ENCODE data around the gene RSAD2.
"Not testable (repeated sequence)": the region's sequence is repeated elsewhere in the genome, so short reads cannot be mapped to it uniquely, and the experiment has no call there.

Gene RSAD2

GRCh38 chr2:6924101-6924923, 46.7 kb downstream of the RSAD2 start:
- in situ Hi-C loops (cut with MboI; ENCODE audit: low sequenced_read_pairs): no loop called here

GRCh38 chr2:6924924-6925409, 47.4 kb downstream of the RSAD2 start:
- in situ Hi-C loops (cut with MboI; ENCODE audit: low sequenced_read_pairs): no loop called here

DNA sequence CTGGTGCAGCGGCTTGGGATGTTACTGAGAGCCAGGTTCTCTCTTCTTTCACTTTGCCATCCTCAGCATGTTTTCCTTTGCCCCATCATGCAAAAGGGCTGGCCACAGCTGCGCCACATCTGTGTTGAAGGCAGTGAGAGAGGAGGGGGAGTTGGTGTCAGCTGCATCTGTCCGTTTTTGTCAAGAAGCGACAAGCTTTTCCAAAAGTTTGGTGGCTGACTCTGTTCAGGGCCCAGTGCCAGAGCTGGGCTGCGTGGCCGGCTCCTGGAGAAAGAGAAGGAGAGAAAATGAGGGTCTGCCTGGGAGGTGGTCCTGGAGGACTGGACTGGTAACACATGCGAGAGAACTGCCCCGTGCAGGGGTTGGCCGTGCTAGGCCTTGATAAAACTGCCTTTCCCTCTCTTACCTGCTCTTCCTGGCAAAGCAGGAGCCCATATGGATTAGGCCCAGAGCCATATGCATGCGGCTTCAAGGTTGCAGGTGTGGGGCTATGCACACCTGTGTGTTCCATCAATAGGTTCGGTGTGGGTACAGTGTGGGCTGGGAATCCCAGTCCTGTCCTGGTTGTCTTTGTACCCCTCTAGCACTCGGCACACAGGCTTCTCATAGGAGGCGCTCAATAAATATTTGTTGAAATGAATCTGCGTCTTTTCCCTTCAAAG, 48.6 kb downstream of the RSAD2 start:
- in situ Hi-C loops (cut with MboI; ENCODE audit: low sequenced_read_pairs): no loop called here

DNA sequence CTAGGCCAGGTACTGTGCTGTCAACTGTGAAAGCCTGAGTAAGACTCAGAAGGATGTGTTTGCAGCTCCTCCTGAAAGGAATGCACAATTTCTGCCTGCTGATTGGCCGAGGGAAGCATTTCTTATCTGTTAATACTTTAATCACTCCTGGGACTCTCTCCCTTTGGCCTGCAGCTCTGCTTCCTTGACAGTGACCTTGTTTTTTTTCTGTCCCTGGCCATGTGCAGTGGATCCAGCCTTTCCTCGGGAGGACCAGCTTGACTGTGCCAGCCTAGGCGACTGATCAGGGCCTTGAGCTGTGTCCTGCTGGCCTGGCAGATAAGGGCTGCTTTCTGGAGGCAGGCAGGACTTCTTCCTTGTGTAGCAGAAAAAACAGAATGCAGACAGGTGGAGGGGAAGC, 49.6 kb downstream of the RSAD2 start:
- in situ Hi-C loops (cut with MboI; ENCODE audit: low sequenced_read_pairs): no loop called here

DNA sequence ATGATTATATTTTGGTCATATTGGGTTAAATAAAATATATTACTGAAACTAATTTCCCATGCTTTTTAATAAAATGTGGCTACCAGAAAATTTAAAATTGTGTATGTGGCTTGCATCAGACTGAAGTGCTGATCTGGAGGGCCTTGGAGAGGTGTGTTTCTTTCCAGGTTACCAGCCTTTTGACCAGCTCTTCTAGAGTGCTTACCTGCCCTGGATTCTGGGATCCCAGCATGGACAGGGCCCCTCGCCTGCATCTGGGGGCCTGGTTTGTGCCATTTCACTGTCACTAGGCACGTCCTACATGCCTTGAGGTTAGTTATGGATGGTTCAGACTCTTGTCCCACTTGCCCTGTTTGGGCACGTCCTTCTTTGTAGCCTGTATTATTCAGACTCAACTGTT, 50.2 kb downstream of the RSAD2 start:
- in situ Hi-C loops (cut with MboI; ENCODE audit: low sequenced_read_pairs): no loop called here

- in situ Hi-C loops (cut with MboI; ENCODE audit: low sequenced_read_pairs): no loop called here
These were observed 50.9 kb downstream of the RSAD2 start for GRCh38 chr2:6928452-6928851.

GRCh38 chr2:6929196-6929819, 51.7 kb downstream of the RSAD2 start:
- in situ Hi-C loops (cut with MboI; ENCODE audit: low sequenced_read_pairs): no loop called here

DNA sequence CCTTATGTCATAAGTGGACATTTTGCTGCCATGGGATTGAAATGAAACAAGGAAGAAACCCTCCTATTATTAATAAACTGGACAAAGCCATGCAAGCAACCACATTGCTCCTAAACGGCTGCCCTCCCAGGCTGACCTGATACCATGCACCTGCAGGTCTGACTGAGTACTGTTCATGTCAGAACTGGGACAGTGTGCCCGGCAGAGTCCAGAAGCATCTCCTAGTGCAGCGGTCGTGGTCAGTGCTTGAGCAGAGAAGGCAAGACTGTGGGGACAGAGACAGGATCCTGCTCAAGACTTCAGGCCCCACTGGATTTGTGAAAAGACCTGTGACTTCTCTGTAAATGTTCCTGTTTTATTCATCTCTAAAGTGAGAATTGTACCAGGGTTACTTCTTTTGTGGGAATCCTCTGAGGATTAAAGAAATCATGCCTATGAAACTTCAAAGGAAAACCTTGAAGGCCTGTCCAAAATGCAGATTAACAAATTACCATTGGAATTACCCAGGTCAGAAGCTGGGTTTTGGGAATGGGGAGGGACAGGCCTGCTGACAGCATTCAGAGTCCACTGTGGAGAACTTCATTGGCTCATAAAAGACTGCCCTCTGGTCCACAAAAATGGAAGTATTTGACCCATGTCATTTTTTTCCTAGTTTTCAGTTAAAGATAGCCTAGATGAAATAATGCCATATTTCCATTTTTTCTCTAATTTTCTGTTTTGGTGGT, 53.5 kb downstream of the RSAD2 start:
- in situ Hi-C loops (cut with MboI; ENCODE audit: low sequenced_read_pairs): no loop called here

- in situ Hi-C loops (cut with MboI; ENCODE audit: low sequenced_read_pairs): no loop called here
These were observed 54.2 kb downstream of the RSAD2 start for GRCh38 chr2:6931753-6932152.

GRCh38 chr2:6932206-6932605, 54.6 kb downstream of the RSAD2 start:
- in situ Hi-C loops (cut with MboI; ENCODE audit: low sequenced_read_pairs): no loop called here

GRCh38 chr2:6932828-6933227, 55.3 kb downstream of the RSAD2 start:
- in situ Hi-C loops (cut with MboI; ENCODE audit: low sequenced_read_pairs): no loop called here

GRCh38 chr2:6933911-6934310, 56.3 kb downstream of the RSAD2 start:
- in situ Hi-C loops (cut with MboI; ENCODE audit: low sequenced_read_pairs): no loop called here

DNA sequence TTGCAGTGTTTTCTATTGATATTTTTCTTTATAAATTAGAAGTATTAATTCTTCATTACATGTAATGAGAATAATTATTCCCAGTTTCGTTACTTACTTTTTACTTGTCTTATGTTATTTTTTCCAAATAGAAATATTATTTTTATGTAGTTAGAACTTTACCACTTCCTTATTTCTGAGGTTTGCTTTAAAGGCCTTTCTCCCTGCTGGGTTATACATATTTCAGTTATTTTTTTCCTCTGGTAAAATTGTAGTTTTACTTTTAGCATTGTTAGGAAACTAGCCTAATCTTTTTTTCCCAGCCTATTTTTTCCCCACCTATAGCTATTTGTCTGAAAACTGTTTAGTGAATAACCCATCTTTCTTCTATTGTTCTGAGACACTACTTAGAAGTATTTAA, 56.8 kb downstream of the RSAD2 start:
- in situ Hi-C loops (cut with MboI; ENCODE audit: low sequenced_read_pairs): no loop called here

GRCh38 chr2:6934758-6935651, 57.4 kb downstream of the RSAD2 start:
- in situ Hi-C loops (cut with MboI; ENCODE audit: low sequenced_read_pairs): no loop called here

- in situ Hi-C loops (cut with MboI; ENCODE audit: low sequenced_read_pairs): not testable (repeated sequence)
These were observed 58.1 kb downstream of the RSAD2 start for GRCh38 chr2:6935652-6936020.

- in situ Hi-C loops (cut with MboI; ENCODE audit: low sequenced_read_pairs): no loop called here
These were observed 59.6 kb downstream of the RSAD2 start for GRCh38 chr2:6937157-6937556.

DNA sequence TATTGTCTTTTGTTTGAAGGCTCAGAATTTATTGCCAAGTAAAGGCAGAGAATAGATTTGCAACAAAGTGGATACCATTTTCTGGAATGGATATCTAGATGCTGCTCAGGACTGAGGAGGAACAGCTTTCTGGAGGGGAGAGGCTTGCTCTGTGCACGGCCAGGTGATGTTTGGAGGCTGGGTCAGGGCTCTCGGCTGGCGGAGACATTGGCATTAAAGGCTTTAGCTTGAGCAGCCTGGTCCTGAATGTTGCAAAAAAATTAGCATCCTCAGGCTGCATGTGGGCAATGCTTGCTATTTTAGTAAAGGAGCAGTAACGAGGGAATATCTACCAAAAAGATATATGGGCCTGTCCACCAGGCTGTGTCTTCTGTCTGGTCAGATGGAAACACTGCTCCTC, 60.0 kb downstream of the RSAD2 start:
- in situ Hi-C loops (cut with MboI; ENCODE audit: low sequenced_read_pairs): no loop called here

- in situ Hi-C loops (cut with MboI; ENCODE audit: low sequenced_read_pairs): no loop called here
These were observed 61.5 kb downstream of the RSAD2 start for GRCh38 chr2:6939071-6939470.

- in situ Hi-C loops (cut with MboI; ENCODE audit: low sequenced_read_pairs): no loop called here
These were observed 63.2 kb downstream of the RSAD2 start for GRCh38 chr2:6940820-6941219.

DNA sequence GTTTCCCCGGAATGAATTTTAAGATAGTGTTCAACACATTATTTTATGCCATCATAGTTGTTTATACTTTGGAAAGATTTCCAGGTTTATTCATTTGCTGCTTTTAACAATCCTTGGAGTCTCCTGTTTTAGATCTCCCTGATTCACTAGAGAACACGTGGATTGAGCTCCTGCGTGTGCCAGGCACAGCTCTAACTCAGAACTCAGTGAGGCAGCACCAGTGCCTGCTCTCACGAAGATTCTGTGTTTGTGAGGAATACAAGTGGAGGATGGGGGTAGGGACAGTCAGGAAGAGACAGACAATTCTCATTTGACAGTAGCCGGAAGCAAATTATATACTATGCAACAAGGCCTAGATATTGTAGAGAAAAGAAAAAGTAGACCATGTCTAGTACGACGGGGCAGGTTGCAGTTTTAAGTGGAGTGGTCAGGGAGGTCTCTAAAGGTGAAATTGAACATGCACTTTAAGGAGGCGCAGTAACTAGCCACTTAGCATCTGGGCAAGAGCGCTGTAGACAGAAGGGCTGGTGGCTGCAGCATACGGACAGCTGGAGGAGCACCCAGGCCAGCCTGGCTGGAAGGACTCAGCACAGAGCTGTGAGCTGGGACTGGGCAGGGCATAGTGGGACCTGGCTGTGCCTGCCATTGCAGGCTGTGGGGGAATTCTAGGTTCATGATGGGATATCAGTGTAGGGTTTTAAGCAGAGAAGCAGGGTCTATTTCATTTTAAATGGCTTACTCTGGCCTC, 63.9 kb downstream of the RSAD2 start:
- in situ Hi-C loops (cut with MboI; ENCODE audit: low sequenced_read_pairs): no loop called here
